ENCODE results near the gene AQP11. TPM values are rescaled to one million over a fixed set of nuclear protein-coding genes. Genes with fewer than 3 reads are reported as not detected.

AQP11 gene
- total RNA-seq, 1 experiment from 2014 or later, result 0.20 TPM

- ChIA-PET POLR2A (no interaction called here), CTCF (no interaction called here), RAD21 (ENCODE audit: low non-redundant PET in 1 of 2, low total read pairs in 2 of 2, uncharacterized antibody in 2 of 2, unreplicated experiment in 2 of 2) (no interaction called here)
- H3K27me3 ChIP-seq (ENCODE audit: insufficient read depth, low read length), result no peaks in the 10 kb centered on the region
- TF ChIP-seq YY1 (IDR thresholded peaks at IDR 0.05; ENCODE audit: extremely low read depth, insufficient replicate concordance, low read depth, low read length), result no peak
- TF ChIP-seq CTCF (IDR thresholded peaks at IDR 0.05 in 2 of 3, conservative IDR thresholded peaks at IDR 0.05 in 1 of 3; ENCODE audit: borderline replicate concordance in 1 of 3, insufficient read depth in 1 of 3, low read depth in 2 of 3, low read length in 2 of 3), result no peak
- TF ChIP-seq EZH2phosphoT487 (IDR thresholded peaks at IDR 0.05; ENCODE audit: borderline replicate concordance), result no peak
- no peak for TF ChIP-seq TCF7L2 (IDR thresholded peaks at IDR 0.05; ENCODE audit: borderline replicate concordance, extremely low read depth, insufficient read depth, insufficient read length)
- no peak for TF ChIP-seq ZNF274 (IDR thresholded peaks at IDR 0.05; ENCODE audit: low read depth, low read length)
- TF ChIP-seq CEBPB (IDR thresholded peaks at IDR 0.05; ENCODE audit: low read depth), result no peak
- TF ChIP-seq ELF1 (IDR thresholded peaks at IDR 0.05; ENCODE audit: borderline replicate concordance, low read depth), result no peak
- no peak for TF ChIP-seq CBX3 (IDR thresholded peaks at IDR 0.05; ENCODE audit: low read depth)
- TF ChIP-seq FOSL1 (IDR thresholded peaks at IDR 0.05; ENCODE audit: low read depth), result no peak
- no peak for TF ChIP-seq RAD21 (IDR thresholded peaks at IDR 0.05; ENCODE audit: low read depth)
- no peaks in the 10 kb centered on the region for H3K9me3 ChIP-seq (ENCODE audit: control insufficient read depth in 1 of 2, insufficient read depth in 1 of 2, low read depth in 1 of 2, low read length in 2 of 2)
- H3K27ac ChIP-seq (ENCODE audit: low read depth, low read length), result no peak overlapping the region; the same call in 1 of the 2 replicates
- no TSS peak for BruUV-seq (replicated peaks)
- ATAC-seq (peak; percentile 6; the same call in 1 of the 2 replicates), DNase-seq (ENCODE audit: low read depth, low spot score) (no peak)
- no peaks in the 10 kb centered on the region for H3K79me2 ChIP-seq (ENCODE audit: insufficient read depth, low read length)
- H2AFZ ChIP-seq (ENCODE audit: low read depth, low read length, poor library complexity, severe bottlenecking), result no peak overlapping the region
- peak overlapping the region; percentile 79 for H3K4me2 ChIP-seq (ENCODE audit: low read length)
- no peaks in the 10 kb centered on the region for H4K20me1 ChIP-seq (ENCODE audit: insufficient read depth)
- peak overlapping the region; percentile 25 to 53; a peak in 3 of 4 replicates for H3K4me3 ChIP-seq (replicated peaks in 1 of 2; ENCODE audit: low read depth in 1 of 2, low read length in 2 of 2)
- intact Hi-C loops (cut with micrococcal nuclease), result no loop called here
- no peaks in the 10 kb centered on the region for H3K36me3 ChIP-seq (ENCODE audit: control insufficient read depth in 1 of 2, insufficient read depth in 2 of 2, low read length in 2 of 2)
- H3K4me1 ChIP-seq (ENCODE audit: control insufficient read depth in 1 of 2, insufficient read depth in 2 of 2, low read length in 2 of 2), result peaks cover 0 to 13% of the 10 kb centered on the region in 2 experiments; a peak in 2 of 4 replicates
- peak overlapping the region; percentile 53 for H3K9ac ChIP-seq (ENCODE audit: low read length)
- no peaks in the 10 kb centered on the region for H3K9me2 ChIP-seq (ENCODE audit: insufficient read depth)
These were observed 535 bp downstream of the AQP11 start for GRCh38 chr11:77590194-77590782.
